BLaER1 treated with 17β-estradiol and CSF1 and Interleukin-3, amounts not matched to agents 10 nM and 100 nM (cell line): ENCODE measurements around the gene BRSK2.

Experiments
- H3K27ac ChIP-seq, 11 experiments: shearing (Covaris generic); formaldehyde crosslinking; 2 replicates each; pipeline ENCODE4 v1.8.1; 2022
- H3K27me3 ChIP-seq, 11 experiments: shearing (Covaris generic); formaldehyde crosslinking; 2 replicates each; pipeline ENCODE4 v1.8.1; 2022
- H3K36me3 ChIP-seq, 11 experiments: shearing (Covaris generic); formaldehyde crosslinking; 2 replicates each; pipeline ENCODE4 v1.8.1; 2022
- H3K4me1 ChIP-seq, 10 experiments: shearing (Covaris generic); formaldehyde crosslinking; 2 replicates each; pipeline ENCODE4 v1.8.1; 2022
- H3K4me2 ChIP-seq, 11 experiments: shearing (Covaris generic); formaldehyde crosslinking; 2 replicates each; pipeline ENCODE4 v1.8.1; 2022
- H3K4me3 ChIP-seq, 10 experiments: shearing (Covaris generic); formaldehyde crosslinking; 2 replicates each; pipeline ENCODE4 v1.8.1; 2022
- H3K9ac ChIP-seq, 11 experiments: shearing (Covaris generic); formaldehyde crosslinking; 2 replicates each; pipeline ENCODE4 v1.8.1; 2022
- H3K9me3 ChIP-seq, 11 experiments: shearing (Covaris generic); formaldehyde crosslinking; replicated peaks in 1 of 11; 2 replicates each; pipeline ENCODE4 v1.8.1; 2022
- H4K20me1 ChIP-seq, 11 experiments: shearing (Covaris generic); formaldehyde crosslinking; 2 replicates each; pipeline ENCODE4 v1.8.1; 2022
- Cebpa-rat ChIP-seq, 11 experiments: shearing (Covaris generic); IDR thresholded peaks; 2 replicates each; pipeline ENCODE4 v1.8.1; 2022

BRSK2 gene

DNA sequence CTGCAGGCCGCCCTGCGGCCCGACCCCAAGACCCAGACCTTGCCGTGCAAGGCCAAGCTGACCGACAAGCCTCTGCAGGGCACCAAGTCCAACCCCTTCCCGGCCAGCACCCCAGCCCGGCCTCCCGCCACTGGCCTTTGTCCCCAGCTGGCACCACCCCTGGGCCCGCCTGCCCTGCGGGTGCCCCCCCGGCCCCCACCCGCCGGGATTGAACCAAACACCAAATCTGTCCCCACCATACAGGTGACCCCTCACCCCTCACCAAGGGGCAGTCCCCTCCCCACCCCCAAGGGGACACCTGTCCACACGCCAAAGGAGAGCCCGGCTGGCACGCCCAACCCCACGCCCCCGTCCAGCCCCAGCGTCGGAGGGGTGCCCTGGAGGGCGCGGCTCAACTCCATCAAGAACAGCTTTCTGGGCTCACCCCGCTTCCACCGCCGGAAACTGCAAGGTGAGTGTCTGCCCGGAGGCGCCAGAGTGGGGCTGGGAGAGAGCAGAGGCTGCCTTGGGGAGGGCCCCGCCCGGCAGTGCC lies 60.7 kb downstream of the BRSK2 start:
- Histone ChIP-seq H3K36me3 (no peaks in the 10 kb centered on the region), H3K4me2 (no peak overlapping the region), H3K4me3 (no peak overlapping the region)

DNA sequence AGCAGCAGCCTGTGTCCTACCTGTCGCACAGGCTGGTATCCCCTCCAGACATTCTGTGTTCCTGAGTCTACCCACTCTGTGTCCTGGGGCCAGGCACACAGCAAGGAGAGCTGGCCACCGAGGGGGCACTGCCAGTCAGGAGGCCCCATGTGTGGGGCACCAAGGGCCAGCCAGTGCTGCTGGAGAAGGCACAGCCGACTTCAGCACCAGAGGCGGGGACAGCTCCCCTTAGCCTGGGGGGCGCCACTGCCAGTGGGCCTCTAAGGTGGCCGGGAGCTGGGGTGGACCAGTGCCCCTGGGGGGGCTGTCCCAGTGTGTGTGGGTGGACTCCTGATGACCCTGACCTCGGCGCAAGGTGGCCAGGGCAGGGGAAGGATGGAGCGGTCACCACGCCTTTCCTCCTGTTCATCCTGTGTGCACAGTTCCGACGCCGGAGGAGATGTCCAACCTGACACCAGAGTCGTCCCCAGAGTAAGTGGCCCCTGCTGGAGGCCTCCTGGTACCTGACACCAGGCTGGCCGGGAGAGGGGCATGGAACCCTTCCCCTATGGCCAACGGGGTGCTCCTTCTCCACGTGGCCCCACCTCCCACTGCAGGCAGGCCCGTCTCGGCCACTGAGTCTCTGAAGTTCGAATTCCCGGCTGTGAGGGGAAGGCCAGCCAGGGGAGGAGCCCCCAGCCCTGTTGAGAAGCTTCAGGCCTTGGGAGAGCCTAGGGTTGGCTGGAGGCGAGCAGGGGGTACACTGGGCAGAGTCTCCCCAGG lies 61.4 kb downstream of the BRSK2 start:
- H4K20me1 ChIP-seq, result peaks cover 0 to 71% (median 0%) of the 10 kb centered on the region in 11 experiments; a peak in 11 of 22 replicates
- TF ChIP-seq Cebpa-rat (IDR thresholded peaks at IDR 0.05), result no peak
- H3K27ac ChIP-seq, result no peak overlapping the region
- no peaks in the 10 kb centered on the region for H3K9me3 ChIP-seq
- H3K4me3 ChIP-seq, result no peak overlapping the region
- H3K4me2 ChIP-seq, result peak overlapping the region in 3 of 11 experiments; percentile 7 to 14 (median 12); a peak in 3 of 22 replicates
- H3K27me3 ChIP-seq, result no peaks in the 10 kb centered on the region
- H3K36me3 ChIP-seq, result no peaks in the 10 kb centered on the region
- peaks cover 11 to 79% (median 48%) of the 10 kb centered on the region in 10 experiments for H3K4me1 ChIP-seq
- no peak overlapping the region for H3K9ac ChIP-seq

More for the DNA sequence above, 60.7 kb downstream of the BRSK2 start:
- H3K9me3 ChIP-seq, result no peaks in the 10 kb centered on the region
- TF ChIP-seq Cebpa-rat (IDR thresholded peaks at IDR 0.05), result no peak
- peaks cover 11 to 72% (median 40%) of the 10 kb centered on the region in 10 experiments for H3K4me1 ChIP-seq
- peaks cover 0 to 67% (median 0%) of the 10 kb centered on the region in 11 experiments; a peak in 11 of 22 replicates for H4K20me1 ChIP-seq
- no peaks in the 10 kb centered on the region for H3K27me3 ChIP-seq
- H3K27ac ChIP-seq, result no peak overlapping the region
- no peak overlapping the region for H3K9ac ChIP-seq

DNA sequence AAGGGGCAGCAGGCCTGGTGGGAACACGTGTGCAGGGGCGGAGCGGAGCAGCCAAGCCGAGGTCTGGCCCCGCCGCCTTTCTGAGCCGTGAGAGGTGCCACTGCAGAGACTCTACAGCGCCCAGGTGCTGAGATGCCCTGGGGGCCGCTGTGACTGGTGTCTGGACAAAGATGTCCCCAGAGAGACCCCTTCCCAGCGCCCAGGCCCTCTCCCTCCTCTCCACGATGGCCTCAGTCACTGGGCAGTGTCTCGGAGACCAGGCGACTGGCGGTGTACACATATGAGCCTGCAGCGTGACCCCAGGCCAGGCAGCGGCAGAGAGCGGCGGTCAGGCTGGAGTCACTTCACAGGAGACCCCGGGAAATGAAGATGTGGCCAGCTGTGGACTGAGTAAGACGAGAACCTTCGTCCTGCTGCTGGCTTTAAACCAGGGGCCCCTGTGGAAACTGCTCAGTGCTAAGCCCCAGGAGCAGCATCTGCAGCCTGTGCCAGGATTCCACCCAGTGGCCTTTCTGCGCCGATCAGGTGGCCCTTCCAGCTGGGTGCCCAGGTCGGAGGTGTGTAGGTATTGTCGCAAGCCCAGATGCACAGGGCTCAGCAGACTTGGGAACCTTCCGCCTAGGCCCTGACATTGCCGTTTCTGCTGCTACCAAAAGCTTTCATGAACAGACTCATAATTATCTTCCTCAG lies 62.2 kb downstream of the BRSK2 start:
- Histone ChIP-seq H3K4me3 (no peak overlapping the region), H3K9me3 (no peaks in the 10 kb centered on the region), H3K27ac (no peak overlapping the region), H3K36me3 (no peaks in the 10 kb centered on the region), H3K4me1 (peaks cover 11 to 81% (median 52%) of the 10 kb centered on the region in 10 experiments), H3K4me2 (peak overlapping the region in 2 of 11 experiments; percentile 12 to 14; a peak in 3 of 22 replicates), H4K20me1 (peaks cover 0 to 79% (median under 1%) of the 10 kb centered on the region in 11 experiments; a peak in 12 of 22 replicates), H3K27me3 (no peaks in the 10 kb centered on the region), H3K9ac (no peak overlapping the region)
- TF ChIP-seq Cebpa-rat (IDR thresholded peaks at IDR 0.05), result no peak

DNA sequence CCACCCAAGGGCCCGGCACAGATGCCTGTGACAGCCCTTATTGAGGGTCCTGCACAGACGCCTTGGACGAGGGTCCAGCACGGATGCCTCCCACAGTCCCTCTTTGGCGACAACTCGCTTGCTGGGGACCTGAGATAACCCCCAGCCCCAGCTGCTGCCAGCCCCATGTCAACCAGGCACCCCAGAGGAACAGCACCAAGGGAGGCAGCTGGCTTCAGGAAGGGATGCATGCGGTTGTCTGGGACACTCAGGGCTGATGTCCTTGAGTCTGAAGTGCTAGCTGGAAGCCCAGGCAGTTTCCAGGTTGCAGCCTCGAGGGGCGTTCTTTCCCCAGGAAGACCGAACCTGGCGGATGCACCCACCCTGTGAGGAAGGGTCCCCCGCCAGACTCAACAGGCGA lies 63.0 kb downstream of the BRSK2 start:
- no peaks in the 10 kb centered on the region for H3K36me3 ChIP-seq
- no peak for TF ChIP-seq Cebpa-rat (IDR thresholded peaks at IDR 0.05)
- H3K4me3 ChIP-seq, result no peak overlapping the region
- no peak overlapping the region for H3K9ac ChIP-seq
- H3K27me3 ChIP-seq, result no peaks in the 10 kb centered on the region
- no peak overlapping the region for H3K27ac ChIP-seq
- no peaks in the 10 kb centered on the region for H3K9me3 ChIP-seq
- H3K4me1 ChIP-seq, result peaks cover 11 to 84% (median 54%) of the 10 kb centered on the region in 10 experiments
- H4K20me1 ChIP-seq, result peaks cover 0 to 86% (median 4%) of the 10 kb centered on the region in 11 experiments; a peak in 12 of 22 replicates
- H3K4me2 ChIP-seq, result peak overlapping the region in 2 of 11 experiments; percentile 24 to 48; a peak in 3 of 22 replicates

DNA sequence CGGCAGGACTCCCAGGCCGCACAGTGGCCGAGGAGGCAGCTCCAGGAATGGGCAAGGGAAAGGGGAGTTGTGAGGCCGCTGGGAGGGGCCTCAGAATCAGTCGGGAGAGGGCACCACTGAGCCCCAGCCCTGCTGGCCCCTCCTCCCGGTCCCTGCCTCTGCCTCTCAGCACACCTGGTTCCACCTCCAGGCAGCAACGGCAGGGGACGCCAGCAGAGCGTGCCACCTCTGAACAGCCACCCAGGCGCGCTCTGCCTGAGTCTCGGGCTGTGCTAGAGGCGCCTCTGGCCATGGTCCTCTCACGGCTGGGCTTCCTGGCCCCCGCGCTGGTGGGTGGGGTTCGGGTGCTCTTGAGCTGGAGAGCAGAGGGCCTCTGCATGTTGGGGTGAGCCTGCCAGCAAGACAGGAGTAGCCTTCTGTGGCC lies 63.9 kb downstream of the BRSK2 start:
- H3K9me3 ChIP-seq, result no peaks in the 10 kb centered on the region
- no peaks in the 10 kb centered on the region for H3K27me3 ChIP-seq
- H3K36me3 ChIP-seq, result no peaks in the 10 kb centered on the region
- H3K4me2 ChIP-seq, result peak overlapping the region in 5 of 11 experiments; percentile 8 to 48 (median 17); a peak in 7 of 22 replicates
- H3K9ac ChIP-seq, result no peak overlapping the region; a peak in 1 of 22 replicates
- TF ChIP-seq Cebpa-rat (IDR thresholded peaks at IDR 0.05), result no peak
- peaks cover 0 to 86% (median 4%) of the 10 kb centered on the region in 11 experiments; a peak in 12 of 22 replicates for H4K20me1 ChIP-seq
- H3K4me1 ChIP-seq, result peaks cover 7 to 81% (median 46%) of the 10 kb centered on the region in 10 experiments
- H3K27ac ChIP-seq, result no peak overlapping the region
- H3K4me3 ChIP-seq, result no peak overlapping the region

DNA sequence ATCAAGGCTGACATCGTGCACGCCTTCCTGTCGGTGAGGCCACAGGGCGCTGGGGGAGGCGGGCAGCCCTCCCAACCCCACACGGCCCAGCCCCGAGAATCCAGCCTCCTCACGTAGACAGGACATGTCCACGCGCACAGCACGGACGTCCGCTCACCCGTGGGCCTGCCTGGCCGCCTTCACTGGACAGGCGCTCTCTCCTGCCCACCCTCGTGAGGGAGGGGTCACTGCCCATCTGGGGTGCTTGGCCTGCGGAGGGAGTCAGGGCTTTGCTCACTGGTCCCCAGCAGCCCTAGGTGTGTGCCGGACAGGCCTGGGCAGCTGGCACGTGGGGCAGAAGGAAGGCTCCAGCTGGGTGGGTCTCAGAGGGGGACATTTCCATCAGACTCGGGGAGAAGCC lies 64.8 kb downstream of the BRSK2 start:
- no peaks in the 10 kb centered on the region for H3K27me3 ChIP-seq
- no peak overlapping the region for H3K9ac ChIP-seq
- H3K27ac ChIP-seq, result no peak overlapping the region
- H3K36me3 ChIP-seq, result no peaks in the 10 kb centered on the region
- H4K20me1 ChIP-seq, result peaks cover 0 to 86% (median 4%) of the 10 kb centered on the region in 11 experiments; a peak in 12 of 22 replicates
- H3K4me2 ChIP-seq, result peak overlapping the region in 5 of 11 experiments; percentile 7 to 15 (median 9); a peak in 3 of 22 replicates
- TF ChIP-seq Cebpa-rat (IDR thresholded peaks at IDR 0.05), result no peak
- H3K4me1 ChIP-seq, result peaks cover 0 to 79% (median 36%) of the 10 kb centered on the region in 10 experiments; a peak in 17 of 20 replicates
- H3K9me3 ChIP-seq, result no peaks in the 10 kb centered on the region
- H3K4me3 ChIP-seq, result no peak overlapping the region

DNA sequence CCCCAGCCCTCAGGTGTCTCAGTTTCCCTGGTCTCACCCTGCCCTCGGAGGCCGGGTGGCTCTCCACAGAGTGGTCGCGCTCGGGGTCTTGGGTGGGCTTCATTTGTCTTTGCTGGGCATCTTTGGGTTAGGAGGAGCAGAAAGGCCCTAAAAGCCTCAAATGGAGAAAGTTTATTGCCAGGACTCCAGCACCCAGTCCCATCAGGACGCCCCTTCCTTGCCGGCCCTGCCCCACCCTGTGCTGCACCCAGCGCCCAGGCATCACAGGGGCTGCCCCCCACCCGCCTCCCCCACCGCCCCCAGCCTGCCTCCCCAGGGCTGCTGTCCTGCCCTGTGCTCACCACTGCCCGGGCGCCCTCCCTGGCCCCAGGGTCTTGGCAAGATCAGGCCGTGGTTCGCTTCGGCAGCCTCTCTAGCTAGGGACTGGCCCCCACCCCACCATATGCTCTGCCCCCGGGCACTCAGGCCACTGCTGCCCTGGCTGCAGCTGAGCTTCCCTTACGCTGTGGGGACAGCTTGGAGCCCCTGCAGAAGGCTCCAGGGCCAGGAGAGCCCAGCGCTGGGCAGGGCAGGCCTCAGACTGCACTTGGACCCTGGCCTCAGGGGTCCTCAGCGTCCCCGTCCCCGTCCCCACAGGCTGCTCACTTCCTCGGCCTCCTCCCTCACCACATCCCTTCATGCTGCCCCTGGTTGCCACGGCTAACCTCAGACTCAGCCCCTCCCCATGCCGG lies 65.5 kb downstream of the BRSK2 start:
- Histone ChIP-seq H3K9me3 (no peaks in the 10 kb centered on the region), H3K9ac (peak overlapping the region in 1 of 11 experiments; percentile 44; a peak in 2 of 22 replicates), H3K4me3 (no peak overlapping the region), H3K4me2 (peak overlapping the region in 10 of 11 experiments; percentile 18 to 72 (median 52); a peak in 18 of 22 replicates), H3K4me1 (peaks cover 0 to 79% (median 35%) of the 10 kb centered on the region in 10 experiments; a peak in 17 of 20 replicates), H3K27ac (no peak overlapping the region), H3K27me3 (no peaks in the 10 kb centered on the region), H3K36me3 (no peaks in the 10 kb centered on the region), H4K20me1 (peaks cover 0 to 85% (median 4%) of the 10 kb centered on the region in 11 experiments; a peak in 12 of 22 replicates)
- TF ChIP-seq Cebpa-rat (IDR thresholded peaks at IDR 0.05), result no peak

DNA sequence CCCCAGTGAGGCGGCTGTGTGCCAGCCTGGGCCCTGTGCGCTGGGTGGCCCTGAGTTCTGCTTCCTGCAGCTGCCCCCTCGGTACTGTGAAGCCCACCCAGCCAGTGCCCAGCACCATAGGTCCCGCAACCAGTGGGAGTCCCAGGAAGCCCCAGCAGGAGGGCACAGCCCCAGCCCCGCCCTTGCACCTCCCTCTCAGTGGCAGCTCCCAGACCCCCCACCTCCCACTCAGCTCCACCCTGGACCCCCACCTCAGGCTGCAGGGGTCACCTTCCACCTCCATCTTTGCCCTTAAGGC lies 66.0 kb downstream of the BRSK2 start:
- peaks cover 0 to 82% (median 4%) of the 10 kb centered on the region in 11 experiments; a peak in 12 of 22 replicates for H4K20me1 ChIP-seq
- H3K4me3 ChIP-seq, result no peak overlapping the region
- TF ChIP-seq Cebpa-rat (IDR thresholded peaks at IDR 0.05), result no peak
- no peaks in the 10 kb centered on the region for H3K27me3 ChIP-seq
- H3K36me3 ChIP-seq, result no peaks in the 10 kb centered on the region
- no peak overlapping the region for H3K27ac ChIP-seq
- peaks cover 0 to 79% (median 35%) of the 10 kb centered on the region in 10 experiments; a peak in 17 of 20 replicates for H3K4me1 ChIP-seq
- H3K9me3 ChIP-seq, result no peaks in the 10 kb centered on the region
- H3K9ac ChIP-seq, result peak overlapping the region in 2 of 11 experiments; percentile 23 to 44; a peak in 3 of 22 replicates
- H3K4me2 ChIP-seq, result peak overlapping the region in 10 of 11 experiments; percentile 18 to 72 (median 52); a peak in 18 of 22 replicates
